DMS 273 (cell line): ENCODE measurements around the gene LRRC58.
"Not testable (repeated sequence)": the region's sequence is repeated elsewhere in the genome, so short reads cannot be mapped to it uniquely, and the experiment has no call there.

Source experiments
- DNase-seq: peaks from one replicate; lab custom pipeline; 2025; ENCODE audit not compliant: unreplicated experiment; lab: John Stamatoyannopoulos, UW

The LRRC58 gene

GRCh38 chr3:120341658-120342346 is 7.4 kb downstream of the LRRC58 start:
- DNase-seq, result no peak

GRCh38 chr3:120339362-120339761 is 9.8 kb downstream of the LRRC58 start:
- DNase-seq, result no peak

- no peak for DNase-seq
These were observed 10.6 kb downstream of the LRRC58 start for GRCh38 chr3:120338517-120338916.

- DNase-seq, result no peak
These were observed 16.5 kb downstream of the LRRC58 start for GRCh38 chr3:120332646-120333045.

- DNase-seq, result no peak
These were observed 18.1 kb downstream of the LRRC58 start for GRCh38 chr3:120331076-120331475.

DNA sequence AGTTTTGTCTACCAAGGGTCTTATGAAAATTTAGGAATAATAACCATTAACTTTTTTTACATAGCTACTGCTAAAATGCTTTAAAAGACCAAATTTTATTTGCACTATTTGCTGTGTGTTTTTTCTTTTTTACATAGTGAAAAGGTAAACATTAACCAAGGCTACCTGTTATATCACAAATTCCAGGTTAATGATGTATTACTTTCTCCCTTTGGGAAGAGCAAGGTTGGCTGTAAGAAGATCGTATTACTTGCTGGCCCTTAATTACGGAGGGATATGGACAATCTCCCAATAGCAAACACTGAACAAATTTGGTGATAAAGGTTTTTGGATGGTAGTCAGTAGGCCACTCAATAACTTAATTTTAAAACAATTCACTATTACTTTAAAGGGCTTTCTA is 22.4 kb downstream of the LRRC58 start:
- no peak for DNase-seq

DNA sequence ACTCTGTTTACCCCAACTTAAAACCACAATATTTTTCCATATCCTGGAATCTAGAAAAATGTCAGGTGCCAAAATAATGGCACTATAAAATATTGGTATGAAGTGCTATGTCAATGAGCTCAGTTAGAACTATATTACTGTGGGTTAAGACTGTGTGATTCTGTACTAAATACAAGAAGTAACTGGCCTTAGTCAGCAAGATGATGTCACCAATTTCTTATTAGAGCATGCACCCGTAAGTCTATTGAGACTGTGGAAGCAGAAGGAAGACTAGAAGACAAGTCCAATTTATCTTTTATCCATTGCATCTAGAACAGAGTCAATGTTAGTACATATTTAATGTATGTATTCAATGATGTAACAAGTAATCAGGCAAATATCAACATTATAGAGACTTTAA is 25.0 kb downstream of the LRRC58 start:
- DNase-seq, result no peak

- DNase-seq, result not testable (repeated sequence)
These were observed 25.4 kb downstream of the LRRC58 start for GRCh38 chr3:120323761-120324160.

GRCh38 chr3:120311863-120312794 is 37.0 kb downstream of the LRRC58 start:
- peak; percentile 74 for DNase-seq

GRCh38 chr3:120306519-120307455 is 42.4 kb downstream of the LRRC58 start:
- no peak for DNase-seq

- DNase-seq, result no peak
These were observed 44.5 kb downstream of the LRRC58 start for GRCh38 chr3:120304616-120305015.

GRCh38 chr3:120302361-120302760 is 46.8 kb downstream of the LRRC58 start:
- DNase-seq, result no peak

- no peak for DNase-seq
These were observed 48.2 kb downstream of the LRRC58 start for GRCh38 chr3:120300971-120301370.

DNA sequence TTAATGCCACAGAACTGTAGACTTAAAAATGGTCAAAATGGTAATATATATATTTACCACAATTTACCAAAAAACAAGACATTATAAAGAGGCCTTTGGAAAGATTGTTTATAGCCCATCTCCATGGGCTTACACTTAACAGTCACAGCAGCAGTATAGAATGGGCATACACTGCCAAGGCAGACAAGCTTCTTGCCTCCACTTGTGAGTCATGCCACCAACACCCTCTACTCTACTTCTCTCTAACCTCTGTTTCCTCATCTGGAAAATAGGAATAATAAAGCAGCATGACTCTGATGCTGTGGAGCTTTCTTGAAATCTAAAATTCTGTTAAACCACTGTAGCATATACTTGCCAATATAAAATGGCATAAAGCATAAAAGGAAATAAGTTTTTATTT is 49.8 kb downstream of the LRRC58 start:
- no peak for DNase-seq

GRCh38 chr3:120298996-120299395 is 50.2 kb downstream of the LRRC58 start:
- no peak for DNase-seq

DNA sequence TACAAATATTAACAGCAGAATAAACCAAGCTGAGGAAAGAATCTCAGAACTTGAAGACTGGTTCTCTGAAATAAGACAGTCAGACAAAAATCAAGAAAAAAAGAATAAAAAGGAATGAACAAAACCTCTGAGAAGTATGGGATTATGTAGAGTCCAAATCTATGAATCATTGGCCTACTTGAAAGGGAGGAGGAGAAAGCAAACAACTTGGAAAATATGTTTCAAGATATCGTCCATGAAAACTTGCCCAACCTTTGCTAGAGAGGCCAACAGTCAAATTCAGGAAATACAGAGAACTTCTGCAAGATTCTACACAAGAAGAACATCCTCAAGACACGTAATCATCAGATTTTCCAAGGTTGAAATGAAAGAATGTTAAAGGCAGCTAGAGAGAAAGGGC is 57.6 kb downstream of the LRRC58 start:
- DNase-seq, result not testable (repeated sequence)

GRCh38 chr3:120289636-120290035 is 59.5 kb downstream of the LRRC58 start:
- no peak for DNase-seq

DNA sequence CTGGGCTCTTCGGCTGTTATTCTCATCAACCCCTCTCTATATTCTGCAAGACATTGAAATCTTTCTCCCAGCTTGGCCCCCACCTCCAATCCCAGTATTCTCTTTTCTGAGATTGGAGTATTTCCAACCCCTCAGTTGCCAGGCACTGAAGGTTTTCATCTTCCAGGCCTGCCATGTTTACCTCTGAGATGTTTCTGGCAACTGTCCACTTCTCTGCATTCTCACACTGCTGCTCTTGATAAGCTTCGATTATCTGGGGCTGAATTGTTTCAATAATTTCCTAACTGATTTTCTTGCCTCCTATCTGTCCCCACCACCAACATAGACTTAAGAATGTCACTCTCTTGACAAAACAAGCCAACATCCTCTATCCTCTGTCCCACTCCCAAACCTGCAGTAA is 62.7 kb downstream of the LRRC58 start:
- peak; percentile 57 for DNase-seq

DNA sequence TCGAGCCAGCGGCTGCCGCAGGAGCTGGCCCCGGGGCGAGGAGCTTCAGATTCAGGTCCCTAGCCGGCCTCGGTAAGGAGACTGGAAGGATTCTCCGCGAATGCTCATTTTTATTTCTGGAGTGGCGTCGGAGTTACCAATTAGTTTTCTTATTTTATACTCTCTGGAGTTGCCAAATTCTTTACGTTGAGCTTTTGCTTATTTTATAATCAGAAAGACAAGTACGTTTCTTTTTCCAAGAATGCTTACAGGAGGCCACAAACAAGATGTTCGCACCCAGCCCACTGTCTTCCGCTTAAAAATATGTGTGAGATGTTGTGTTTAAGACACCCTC is 63.7 kb downstream of the LRRC58 start:
- DNase-seq, result no peak

DNA sequence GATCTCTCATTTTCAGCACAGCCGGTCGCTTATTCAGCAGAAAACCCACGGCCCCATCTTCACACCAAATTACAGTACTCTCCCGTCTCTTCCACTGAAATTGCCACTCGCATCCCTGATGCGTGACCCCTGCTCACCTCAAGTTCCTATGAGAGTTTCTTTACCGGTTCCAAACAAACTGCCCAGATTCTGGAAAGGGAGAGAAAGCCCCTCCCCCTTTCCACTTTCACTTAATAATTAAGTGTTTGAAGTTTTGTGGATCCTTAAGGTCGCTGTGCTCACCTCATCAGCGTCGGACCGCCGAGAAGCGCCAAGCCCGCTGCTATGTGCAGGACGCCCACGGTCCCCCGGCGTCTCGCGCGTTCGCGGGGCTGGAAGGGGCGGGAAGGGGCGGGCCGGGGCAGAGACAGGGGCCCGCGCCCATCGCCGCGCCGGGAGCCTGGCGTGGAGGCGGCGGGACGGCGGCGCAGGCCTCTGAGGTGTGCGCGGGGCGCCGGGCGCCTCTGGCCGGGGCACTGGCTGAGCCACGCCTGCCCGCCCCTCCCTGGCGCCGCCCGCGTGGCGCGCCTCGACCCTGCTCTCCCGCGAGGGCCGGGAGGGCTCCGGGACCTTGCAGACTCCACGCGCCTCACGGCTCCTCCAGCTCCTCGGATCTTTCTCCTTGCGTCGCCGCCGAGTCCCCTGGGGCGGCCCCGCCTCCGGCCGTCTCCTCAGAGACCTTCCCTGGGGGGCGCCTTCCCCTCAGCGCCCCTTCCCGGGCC is 64.2 kb downstream of the LRRC58 start, which contains the start of gene GPR156:
Gene GPR156 (minus strand): TSS at position 476 of the 761 bp plus-strand sequence. CDS start 41,124 bp downstream, outside the sequence.
- peak; percentile 81 for DNase-seq
